T-helper 17 cell (primary cell): Measurements from ENCODE around the gene POLDIP3. TPM values are rescaled to one million over a fixed set of nuclear protein-coding genes. Genes with fewer than 3 reads are reported as not detected.
"Not testable (repeated sequence)": the region's sequence is repeated elsewhere in the genome, so short reads cannot be mapped to it uniquely, and the experiment has no call there.

Source experiments
- ATAC-seq: fragments of 150-1000 bp; cut with Tn5 transposase; 2 replicates; pipeline ENCODE4 v1.10.0; 2021; ENCODE audit warnings: mild to moderate bottlenecking, moderate library complexity
- DNase-seq, 3 donors: peaks; one replicate each; pipeline versions ENCODE4 v3.0.0 to v3.0.0-alpha.2; 2020 to 2021
- H3K9me3 ChIP-seq: one replicate; pipeline ENCODE4 v1.7.0; 2013; ENCODE audit warnings: low read length, mild to moderate bottlenecking; ENCODE audit not compliant: control insufficient read depth, poor library complexity, severe bottlenecking
- H3K27ac Mint-ChIP-seq: one replicate; pipeline ENCODE4 v1.8.0; 2022; ENCODE audit warnings: mild to moderate bottlenecking, moderate library complexity, mixed read lengths
- H3K27me3 Mint-ChIP-seq: one replicate; pipeline ENCODE4 v1.8.0; 2022; ENCODE audit warnings: mixed read lengths
- H3K36me3 Mint-ChIP-seq: one replicate; pipeline ENCODE4 v1.8.0; 2022; ENCODE audit warnings: low read depth, mixed read lengths
- H3K4me1 Mint-ChIP-seq: one replicate; pipeline ENCODE4 v1.8.0; 2022; ENCODE audit warnings: mild to moderate bottlenecking, mixed read lengths
- H3K4me3 Mint-ChIP-seq: one replicate; pipeline ENCODE4 v1.8.0; 2022; ENCODE audit warnings: mild to moderate bottlenecking, moderate library complexity, mixed read lengths
- total RNA-seq, 4 donors: library from RNA in 2 of 4; stranded (reverse) in 2 of 4; gene quantifications; one replicate each; pipeline ENCODE4 v1.2.3 and lab custom pipeline; 2022 to 2026

POLDIP3 gene
- total RNA-seq, 2 donors from 2014 or later = 70.3 to 71.2 TPM

DNA sequence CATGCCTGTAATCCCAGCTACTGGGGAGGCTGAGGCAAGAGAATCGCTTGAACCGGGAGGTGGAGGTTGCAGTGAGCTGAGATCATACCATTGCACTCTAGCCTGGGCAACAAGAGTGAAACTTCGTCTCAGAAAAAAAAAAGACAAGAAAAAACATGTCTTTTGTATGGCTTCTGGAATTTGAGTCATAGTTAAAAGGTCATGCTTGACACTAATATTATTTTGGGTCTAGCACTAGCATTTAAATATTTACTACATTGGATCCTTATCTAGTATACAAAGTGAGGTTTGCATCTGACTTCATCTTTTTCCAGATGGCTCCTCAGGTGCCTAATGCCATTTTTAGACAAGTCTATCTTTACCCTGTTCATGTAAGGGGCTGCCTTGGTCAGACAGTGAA, 50.7 kb downstream of the POLDIP3 start:
- not testable (repeated sequence) for H3K4me3 Mint-ChIP-seq, DNase-seq, H3K27me3 Mint-ChIP-seq, H3K36me3 Mint-ChIP-seq, H3K4me1 Mint-ChIP-seq, H3K27ac Mint-ChIP-seq, ATAC-seq, H3K9me3 ChIP-seq

DNA sequence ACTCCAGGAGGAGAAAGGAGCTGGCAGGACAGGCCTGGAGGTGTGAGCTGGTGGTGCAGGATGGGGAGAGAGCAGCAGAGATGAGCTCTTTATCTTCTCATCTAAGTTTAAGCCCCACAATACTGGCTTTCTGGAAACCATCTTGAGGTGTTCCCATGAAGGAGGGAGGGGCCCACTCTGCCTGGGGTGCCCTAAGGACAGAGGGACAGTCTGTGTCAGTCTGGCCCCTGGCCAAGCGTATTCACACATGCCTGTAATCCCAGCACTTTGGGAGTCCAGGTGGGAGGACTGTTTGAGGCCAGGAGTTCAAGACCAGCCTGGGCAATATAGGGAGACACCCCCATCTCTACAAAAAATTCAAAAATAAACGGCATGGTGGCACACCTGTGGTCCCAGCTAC, 52.0 kb downstream of the POLDIP3 start:
- Mint-ChIP-seq H3K36me3 (no peaks in the 10 kb centered on the region), H3K27me3 (no peaks in the 10 kb centered on the region)
- ATAC-seq = no peak

GRCh38 chr22:42562279-42562678, 52.4 kb downstream of the POLDIP3 start:
- DNase-seq (no peak), ATAC-seq (no peak)
- H3K9me3 ChIP-seq = no peaks in the 10 kb centered on the region
- Mint-ChIP-seq H3K4me1 (peaks cover 5% of the 10 kb centered on the region), H3K27ac (no peak overlapping the region), H3K4me3 (no peak overlapping the region), H3K36me3 (no peaks in the 10 kb centered on the region), H3K27me3 (no peaks in the 10 kb centered on the region)

More for the DNA sequence above, 52.0 kb downstream of the POLDIP3 start:
- H3K9me3 ChIP-seq = no peaks in the 10 kb centered on the region
- Mint-ChIP-seq H3K4me3 (no peak overlapping the region), H3K27ac (no peak overlapping the region), H3K4me1 (peaks cover 5% of the 10 kb centered on the region)
- no peak for DNase-seq

DNA sequence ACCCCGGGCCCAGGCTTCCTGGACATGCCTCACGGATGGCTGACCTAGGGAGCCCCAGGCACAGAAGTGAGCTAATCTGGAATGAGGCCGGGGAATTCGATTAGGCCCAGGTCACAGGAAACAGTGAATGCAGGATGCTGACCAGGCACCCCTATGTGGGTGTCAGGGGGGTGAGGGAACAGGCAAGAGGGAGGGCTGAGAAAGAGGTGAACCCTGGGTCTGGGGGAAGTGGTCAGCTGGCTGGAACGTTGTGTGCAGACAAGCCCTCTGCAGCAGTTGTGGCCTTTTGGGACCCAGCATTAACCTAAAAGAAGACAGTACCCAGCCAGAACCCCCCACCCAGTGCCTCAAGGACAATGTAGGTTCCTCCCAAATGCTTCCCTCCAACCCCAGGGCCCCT, 52.8 kb downstream of the POLDIP3 start:
- H3K4me1 Mint-ChIP-seq = peaks cover 5% of the 10 kb centered on the region
- H3K4me3 Mint-ChIP-seq = no peak overlapping the region
- H3K9me3 ChIP-seq = no peaks in the 10 kb centered on the region
- no peak overlapping the region for H3K27ac Mint-ChIP-seq
- no peaks in the 10 kb centered on the region for H3K36me3 Mint-ChIP-seq
- no peaks in the 10 kb centered on the region for H3K27me3 Mint-ChIP-seq
- no peak for DNase-seq
- ATAC-seq = no peak

- ATAC-seq (no peak), DNase-seq (no peak)
- H3K27ac Mint-ChIP-seq = no peak overlapping the region
- H3K4me1 Mint-ChIP-seq = peaks cover 5% of the 10 kb centered on the region
- H3K9me3 ChIP-seq = no peaks in the 10 kb centered on the region
- H3K27me3 Mint-ChIP-seq = no peaks in the 10 kb centered on the region
- no peaks in the 10 kb centered on the region for H3K36me3 Mint-ChIP-seq
- no peak overlapping the region for H3K4me3 Mint-ChIP-seq
Observed at GRCh38 chr22:42560781-42561180, 53.9 kb downstream of the POLDIP3 start.

DNA sequence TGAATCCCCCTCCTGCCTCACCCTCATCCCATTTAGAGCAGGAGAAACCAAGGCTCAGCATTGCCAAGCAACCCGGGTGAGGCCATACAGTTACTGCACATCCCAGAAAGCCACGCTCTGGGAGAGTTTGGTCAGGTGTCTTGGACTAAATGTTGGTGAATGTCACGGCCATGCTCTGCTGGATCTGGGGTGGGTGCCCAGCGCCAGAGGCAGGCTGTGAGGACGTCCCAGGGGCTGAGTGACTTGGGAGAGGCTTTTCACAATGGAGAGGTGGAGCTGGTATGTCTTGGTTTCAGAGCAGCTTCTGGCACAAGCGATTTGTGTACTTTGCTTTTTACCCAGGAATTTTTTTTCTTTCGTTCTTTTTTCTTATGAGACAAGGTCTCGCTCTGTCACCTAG, 54.3 kb downstream of the POLDIP3 start:
- H3K27me3 Mint-ChIP-seq = no peaks in the 10 kb centered on the region
- H3K4me3 Mint-ChIP-seq = no peak overlapping the region
- ATAC-seq (no peak), DNase-seq (no peak)
- H3K27ac Mint-ChIP-seq = no peak overlapping the region
- H3K36me3 Mint-ChIP-seq = no peaks in the 10 kb centered on the region
- peaks cover 5% of the 10 kb centered on the region for H3K4me1 Mint-ChIP-seq
- H3K9me3 ChIP-seq = no peaks in the 10 kb centered on the region

DNA sequence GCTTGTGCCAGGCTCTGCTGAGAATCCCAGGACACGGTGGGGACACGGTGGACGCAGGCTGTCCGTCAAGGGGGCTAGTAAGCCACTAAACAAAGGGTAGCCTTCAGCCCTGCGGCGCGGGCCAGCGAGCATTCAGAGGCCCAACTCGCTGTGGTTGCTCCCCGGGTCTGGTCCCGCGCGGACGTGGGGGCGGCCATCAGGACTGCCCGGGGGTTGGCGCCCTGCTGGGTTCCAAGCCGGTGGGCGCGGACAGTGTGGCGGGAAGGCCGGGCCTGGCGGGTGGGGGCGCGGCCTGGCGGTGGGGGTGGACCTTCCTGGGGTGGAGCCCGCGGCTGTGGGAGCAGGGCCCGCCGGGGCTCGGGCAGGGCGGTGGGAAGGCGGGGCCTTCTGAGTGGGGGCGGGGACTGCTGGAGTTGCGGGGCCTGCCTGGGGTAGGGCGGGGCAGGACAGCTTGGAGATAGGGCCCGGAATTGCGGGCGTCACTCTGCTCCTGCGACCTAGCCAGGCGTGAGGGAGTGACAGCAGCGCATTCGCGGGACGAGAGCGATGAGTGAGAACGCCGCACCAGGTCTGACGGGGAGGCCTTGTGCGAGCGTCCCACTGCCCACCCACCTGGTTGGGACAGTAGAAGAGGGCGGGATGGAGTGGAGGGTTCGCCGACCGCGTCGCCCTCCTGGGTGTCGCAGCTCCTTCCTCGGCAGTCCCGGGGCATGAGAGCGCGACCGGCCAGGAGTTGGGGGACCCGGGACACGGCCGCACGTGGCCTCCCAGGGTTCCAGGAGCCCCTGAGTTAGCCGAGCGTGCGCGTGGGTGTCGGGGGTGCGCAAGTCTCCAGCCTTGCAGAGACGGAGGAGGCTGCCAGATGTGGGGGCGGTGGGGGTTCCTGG, 61.0 kb downstream of the POLDIP3 start, which contains the start of gene SERHL2:
SERHL2 (plus strand) TSS at position 482 of the 887 bp plus-strand sequence; CDS start at position 547, 65 bp downstream.
- no peaks in the 10 kb centered on the region for H3K9me3 ChIP-seq
- H3K27ac Mint-ChIP-seq = peak within 1 kb of the TSS; percentile 11
- H3K4me1 Mint-ChIP-seq = peaks cover 18% of the 10 kb centered on the region
- DNase-seq = peak; percentile 60 to 91 (median 86)
- H3K36me3 Mint-ChIP-seq = no peaks in the 10 kb centered on the region
- peak within 1 kb of the TSS; percentile 87 for H3K4me3 Mint-ChIP-seq
- ATAC-seq = peak; percentile 93
- no peaks in the 10 kb centered on the region for H3K27me3 Mint-ChIP-seq

- peaks cover 18% of the 10 kb centered on the region for H3K4me1 Mint-ChIP-seq
- not testable (repeated sequence) for ATAC-seq, H3K27ac Mint-ChIP-seq, H3K9me3 ChIP-seq, H3K27me3 Mint-ChIP-seq, DNase-seq, H3K36me3 Mint-ChIP-seq
- peak overlapping the region; percentile 87 for H3K4me3 Mint-ChIP-seq
Observed at GRCh38 chr22:42552294-42552647, 62.4 kb downstream of the POLDIP3 start.

GRCh38 chr22:42549331-42550060, 65.2 kb downstream of the POLDIP3 start:
- Mint-ChIP-seq H3K27ac (no peak overlapping the region), H3K4me1 (peaks cover 18% of the 10 kb centered on the region), H3K4me3 (no peak overlapping the region), H3K27me3 (no peaks in the 10 kb centered on the region), H3K36me3 (no peaks in the 10 kb centered on the region)
- DNase-seq = no peak
- ATAC-seq = no peak
- H3K9me3 ChIP-seq = no peaks in the 10 kb centered on the region

DNA sequence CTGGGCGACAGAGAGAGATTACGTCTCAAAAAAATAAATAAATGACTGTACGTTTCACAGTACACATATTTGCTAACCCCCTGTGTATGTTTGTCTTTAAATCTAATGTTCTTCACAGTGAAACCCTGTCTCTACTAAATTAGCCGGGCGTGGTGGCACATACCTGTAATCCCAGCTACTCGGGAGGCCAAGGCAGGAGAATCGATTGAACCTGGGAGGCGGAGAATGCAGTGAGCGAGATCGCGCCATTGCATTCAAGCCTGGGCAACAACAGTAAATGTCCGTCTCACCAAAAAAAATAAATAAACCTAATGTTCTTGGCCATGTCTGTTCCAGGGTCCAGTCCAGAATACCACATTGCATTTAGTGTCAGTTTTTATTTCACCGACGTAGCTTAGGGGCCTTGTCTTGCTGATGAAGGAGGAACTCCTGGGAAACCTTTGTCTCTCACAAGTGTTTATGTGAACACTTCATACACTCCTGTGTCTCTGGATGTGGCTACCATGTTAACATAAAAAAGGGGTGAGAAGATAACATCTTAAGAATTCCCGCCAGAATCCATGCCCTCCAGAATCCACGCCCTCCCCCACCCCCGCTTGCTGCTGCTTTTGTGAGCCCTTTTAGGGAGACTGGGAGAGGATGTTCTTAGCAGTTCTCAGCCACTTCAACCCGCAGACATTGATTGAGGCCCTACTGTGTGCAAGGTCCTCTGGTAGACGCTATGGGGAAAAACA, 65.9 kb downstream of the POLDIP3 start:
- DNase-seq (no peak), ATAC-seq (no peak)
- Mint-ChIP-seq H3K27ac (no peak overlapping the region), H3K4me1 (peaks cover 18% of the 10 kb centered on the region), H3K4me3 (no peak overlapping the region), H3K27me3 (no peaks in the 10 kb centered on the region), H3K36me3 (no peaks in the 10 kb centered on the region)
- no peaks in the 10 kb centered on the region for H3K9me3 ChIP-seq

DNA sequence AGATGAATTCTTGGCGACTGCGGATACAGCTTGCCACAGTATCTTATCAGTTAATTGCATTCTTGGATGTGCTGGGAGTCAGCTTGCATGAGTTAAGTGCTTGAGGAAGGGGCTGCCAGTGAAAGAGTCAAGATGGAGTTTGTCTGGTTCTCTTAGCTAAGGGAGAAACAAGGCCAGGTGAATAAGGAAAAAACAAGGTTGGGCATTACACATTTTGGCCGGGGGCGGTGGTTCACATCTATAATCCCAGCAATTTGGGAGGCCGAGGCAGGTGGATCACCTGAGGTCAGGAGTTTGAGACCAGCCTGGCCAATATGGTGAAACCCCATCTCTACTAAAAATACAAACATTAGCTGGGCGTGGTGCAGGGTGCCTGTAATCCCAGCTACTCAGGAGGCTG, 66.6 kb downstream of the POLDIP3 start:
- not testable (repeated sequence) for H3K36me3 Mint-ChIP-seq, H3K27ac Mint-ChIP-seq, ATAC-seq, DNase-seq, H3K4me3 Mint-ChIP-seq, H3K27me3 Mint-ChIP-seq, H3K9me3 ChIP-seq
- peaks cover 18% of the 10 kb centered on the region for H3K4me1 Mint-ChIP-seq

DNA sequence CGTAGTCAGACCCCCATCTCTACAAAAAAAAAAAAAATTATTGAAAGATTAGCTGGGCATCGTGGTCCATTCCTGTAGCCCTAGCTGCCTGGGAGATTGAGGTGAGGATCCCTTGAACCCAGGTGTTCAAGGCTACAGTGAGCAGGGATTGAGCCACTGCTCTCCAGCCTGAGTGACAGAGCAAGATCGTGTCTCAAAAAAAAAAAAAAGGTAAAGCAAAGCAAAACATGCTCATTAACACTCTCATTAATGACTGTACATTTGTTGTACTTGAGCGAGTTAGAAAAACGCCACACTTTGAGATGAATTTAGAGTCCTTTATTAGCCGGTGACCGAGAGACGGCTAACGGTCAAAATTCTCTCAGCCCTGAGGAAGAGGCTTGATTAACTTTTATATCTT, 67.1 kb downstream of the POLDIP3 start:
- DNase-seq = no peak
- Mint-ChIP-seq H3K36me3 (no peaks in the 10 kb centered on the region), H3K4me1 (peaks cover 15% of the 10 kb centered on the region), H3K4me3 (no peak overlapping the region), H3K27me3 (no peaks in the 10 kb centered on the region), H3K27ac (no peak overlapping the region)
- H3K9me3 ChIP-seq = no peaks in the 10 kb centered on the region
- no peak for ATAC-seq

GRCh38 chr22:42544686-42545085, 70.0 kb downstream of the POLDIP3 start:
- peaks cover 4% of the 10 kb centered on the region for H3K4me1 Mint-ChIP-seq
- no peaks in the 10 kb centered on the region for H3K27me3 Mint-ChIP-seq
- H3K9me3 ChIP-seq = no peaks in the 10 kb centered on the region
- no peak for DNase-seq
- no peak overlapping the region for H3K27ac Mint-ChIP-seq
- ATAC-seq = no peak
- no peak overlapping the region for H3K4me3 Mint-ChIP-seq
- no peaks in the 10 kb centered on the region for H3K36me3 Mint-ChIP-seq
